ENCODE measurements around the gene PLEKHF1. TPM values are rescaled to one million over a fixed set of nuclear protein-coding genes. Genes with fewer than 3 reads are reported as not detected.

PLEKHF1 gene
- total RNA-seq, 4 donors from 2014 or later, result 8.2 to 16.5 (median 9.0) TPM

DNA sequence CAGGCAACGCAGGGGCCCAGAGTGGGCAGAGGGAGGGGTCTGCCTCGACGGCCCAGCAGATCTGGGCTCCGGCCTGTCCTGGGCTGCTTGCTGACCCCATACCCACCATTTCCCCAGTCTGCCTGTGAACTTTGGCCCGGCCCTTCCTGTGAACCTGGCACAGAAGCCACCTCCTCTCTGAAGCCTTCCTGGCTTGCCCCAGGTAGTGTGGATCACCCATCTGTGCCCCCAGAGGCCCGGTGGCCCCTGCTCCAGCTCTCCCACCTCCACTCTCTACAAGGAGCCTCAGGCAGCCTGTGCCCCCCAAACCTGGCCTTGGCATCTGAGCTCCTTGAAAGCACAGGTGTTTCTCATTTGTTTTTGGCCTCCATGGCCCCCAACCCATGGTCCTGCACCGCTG, 15.7 kb downstream of the PLEKHF1 start:
- Histone ChIP-seq H3K36me3 (peaks cover 0 to 9% (median 0%) of the 10 kb centered on the region in 3 donors), H3K4me1 (peaks cover 0 to 53% (median 45%) of the 10 kb centered on the region in 4 donors), H3K27me3 (no peaks in the 10 kb centered on the region), H3K27ac (peak overlapping the region; percentile 22 to 67 (median 54)), H3K4me3 (peak overlapping the region in 1 of 4 donors; percentile 1), H3K9me3 (no peaks in the 10 kb centered on the region)
- DNase-seq, result no peak
- TF ChIP-seq CTCF (IDR thresholded peaks at IDR 0.05) (no peak), POLR2A (IDR thresholded peaks at IDR 0.05) (no peak)

DNA sequence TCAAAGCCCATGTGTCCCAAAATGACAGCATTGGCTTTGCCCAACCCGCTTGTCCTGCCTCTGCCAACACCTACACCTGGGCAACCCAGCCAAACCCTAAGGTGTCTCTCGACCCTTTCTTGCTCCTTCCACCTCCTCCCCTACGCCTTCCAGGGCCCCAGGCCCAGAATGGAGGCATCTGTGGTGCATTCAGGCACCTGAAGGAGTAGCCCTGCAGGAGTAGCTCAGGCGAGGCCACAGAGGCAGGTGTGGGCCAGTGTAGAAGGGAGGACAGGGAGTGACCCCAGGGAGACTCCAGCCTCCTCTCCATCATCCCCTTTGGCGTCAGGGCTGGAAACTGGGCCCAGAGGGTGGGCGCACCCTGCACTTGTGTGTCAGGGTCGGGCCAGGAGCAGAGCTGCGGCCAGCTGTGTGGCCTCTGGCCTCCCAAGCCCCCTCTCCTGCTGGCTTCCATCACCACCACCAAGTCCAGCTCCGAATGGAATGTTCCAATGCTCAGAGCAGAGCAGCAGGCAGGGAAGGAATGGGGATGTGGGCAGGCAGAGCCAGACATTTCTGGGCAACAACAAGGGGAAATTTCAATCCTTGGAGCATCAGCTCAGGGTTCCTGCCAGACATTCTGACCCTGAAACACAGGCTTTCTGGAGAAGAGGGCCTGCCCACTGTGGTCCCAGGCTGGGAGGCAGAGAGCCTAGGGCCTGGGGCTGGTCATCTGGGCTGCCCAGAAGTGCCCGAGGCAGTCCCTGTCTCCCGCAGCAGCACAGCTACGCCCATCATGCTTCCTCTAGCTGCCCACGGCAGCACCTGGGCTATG, 16.4 kb downstream of the PLEKHF1 start:
- DNase-seq, result no peak
- TF ChIP-seq CTCF (IDR thresholded peaks at IDR 0.05), result no peak
- peak overlapping the region; percentile 22 to 67 (median 36) for H3K27ac ChIP-seq
- peaks cover 0 to 9% (median 0%) of the 10 kb centered on the region in 3 donors for H3K36me3 ChIP-seq
- no peaks in the 10 kb centered on the region for H3K9me3 ChIP-seq
- H3K4me1 ChIP-seq, result peaks cover 0 to 47% (median 42%) of the 10 kb centered on the region in 4 donors
- no peaks in the 10 kb centered on the region for H3K27me3 ChIP-seq
- no peak overlapping the region for H3K4me3 ChIP-seq

GRCh38 chr19:29682236-29682895, 17.1 kb downstream of the PLEKHF1 start:
- DNase-seq, result no peak
- Histone ChIP-seq H3K9me3 (no peaks in the 10 kb centered on the region), H3K4me3 (no peak overlapping the region), H3K27me3 (no peaks in the 10 kb centered on the region), H3K4me1 (peaks cover 0 to 40% (median 37%) of the 10 kb centered on the region in 4 donors), H3K36me3 (peaks cover 0 to 2% (median 0%) of the 10 kb centered on the region in 3 donors), H3K27ac (peak overlapping the region in 3 of 4 donors; percentile 35 to 67 (median 36))
- TF ChIP-seq CTCF (IDR thresholded peaks at IDR 0.05) (no peak), POLR2A (IDR thresholded peaks at IDR 0.05) (no peak)

DNA sequence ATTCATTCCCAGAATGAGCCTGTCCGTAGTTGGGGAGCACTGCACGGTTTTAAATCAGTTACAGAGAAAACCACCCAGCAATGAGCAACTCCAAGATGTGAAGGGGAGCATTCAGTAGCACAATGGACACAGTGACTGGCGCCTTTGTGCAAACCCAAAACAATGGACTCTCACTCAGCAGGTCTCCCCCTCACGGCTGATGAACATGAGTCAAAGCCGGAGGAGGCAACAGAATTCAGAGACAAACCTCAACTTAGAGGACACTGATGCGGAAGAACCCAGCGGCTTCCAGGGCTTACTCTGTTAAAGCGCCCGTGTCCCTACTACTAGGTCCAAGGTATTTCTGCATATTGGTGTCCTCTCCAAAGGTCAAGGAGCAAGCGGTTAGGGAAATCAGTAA, 17.7 kb downstream of the PLEKHF1 start:
- peaks cover 0 to 33% (median 32%) of the 10 kb centered on the region in 4 donors for H3K4me1 ChIP-seq
- TF ChIP-seq CTCF (IDR thresholded peaks at IDR 0.05) (no peak), POLR2A (IDR thresholded peaks at IDR 0.05) (no peak)
- DNase-seq, result no peak

GRCh38 chr19:29685326-29685725, 20.1 kb downstream of the PLEKHF1 start:
- H3K27ac ChIP-seq, result no peak overlapping the region
- no peak overlapping the region for H3K4me3 ChIP-seq
- no peaks in the 10 kb centered on the region for H3K27me3 ChIP-seq
- H3K4me1 ChIP-seq, result peaks cover 0 to 17% (median 14%) of the 10 kb centered on the region in 4 donors
- peaks cover 0 to under 1% (median 0%) of the 10 kb centered on the region in 4 donors for H3K9me3 ChIP-seq
- peak in 1 of 3 donors; percentile 8 for DNase-seq
- TF ChIP-seq CTCF (IDR thresholded peaks at IDR 0.05) (no peak), POLR2A (IDR thresholded peaks at IDR 0.05) (no peak)
- no peaks in the 10 kb centered on the region for H3K36me3 ChIP-seq

More for the DNA sequence above, 17.7 kb downstream of the PLEKHF1 start:
- Histone ChIP-seq H3K9me3 (no peaks in the 10 kb centered on the region), H3K27me3 (no peaks in the 10 kb centered on the region), H3K27ac (no peak overlapping the region), H3K4me3 (no peak overlapping the region), H3K36me3 (no peaks in the 10 kb centered on the region)
